GM12878 (cell line): ENCODE measurements around the gene SSTR1. TPM values are rescaled to one million over a fixed set of nuclear protein-coding genes. Genes with fewer than 3 reads are reported as not detected.

Source experiments
- ATAC-seq: fragments of 200-7000 bp; cut with Tn5 transposase; 3 replicates; pipeline ENCODE4 v1.9.1; 2020; ENCODE audit warnings: mild to moderate bottlenecking, moderate library complexity
- BruUV-seq: library from RNA; stranded (reverse); fragments of 400-500 nt; replicated peaks from 2 replicates; lab custom pipeline; 2021; lab: Mats Ljungman, UMichigan
- CTCF ChIA-PET: fragments of 300-600 bp; sonication (Branson Sonifier 250); formaldehyde crosslinking; extraction: SDS; loops from one replicate; lab custom pipeline; 2021; ENCODE audit warnings: inconsistent platforms; lab: Yijun Ruan, JAX
- POLR2A ChIA-PET: fragments of 350-600 bp; formaldehyde crosslinking; extraction: SDS; loops from one replicate; lab custom pipeline; 2021; ENCODE audit warnings: inconsistent platforms; lab: Charles Lee
- RAD21 ChIA-PET: fragments of 300-600 bp; sonication (Branson Sonifier 250); formaldehyde crosslinking; loops from one replicate; lab custom pipeline; 2023; ENCODE audit warnings: antibody characterized with exemption; ENCODE audit not compliant: unreplicated experiment; lab: Charles Lee
- SMC1A ChIA-PET: fragments of 300-600 bp; sonication (Branson Sonifier 250); formaldehyde crosslinking; loops from one replicate; lab custom pipeline; 2023; ENCODE audit not compliant: unreplicated experiment, uncharacterized antibody; lab: Charles Lee
- DNase-seq: peaks from one replicate; pipeline ENCODE4 v3.0.0-alpha.2; 2011; ENCODE audit warnings: low read depth, low spot score
- FAIRE-seq: peaks from 3 replicates; lab custom pipeline; 2011; peaks lifted over from hg19 to GRCh38; lab: Jason Lieb, UNC
- H2AFZ ChIP-seq: 2 replicates; pipeline ENCODE4 v1.6.0; 2011; ENCODE audit warnings: low read depth, low read length, control low read depth; ENCODE audit not compliant: control insufficient read depth
- H3K27ac ChIP-seq: 2 replicates; pipeline ENCODE4 v1.5.1; 2011; ENCODE audit warnings: control low read depth; ENCODE audit not compliant: control insufficient read depth, insufficient read depth
- H3K27me3 ChIP-seq, 2 experiments: replicated peaks in 1 of 2; 2 replicates each; pipeline versions ENCODE4 v1.6.0 to v1.6.1; 2011; ENCODE audit warnings: low read length in 1 of 2; ENCODE audit not compliant: control insufficient read depth in 2 of 2, insufficient read depth in 2 of 2
- H3K36me3 ChIP-seq, 2 experiments: 2 replicates each; pipeline ENCODE4 v1.5.1; 2011; ENCODE audit warnings: low read length in 1 of 2; ENCODE audit not compliant: control insufficient read depth in 2 of 2, insufficient read depth in 2 of 2
- H3K4me1 ChIP-seq: 2 replicates; pipeline ENCODE4 v1.6.1; 2011; ENCODE audit warnings: mild to moderate bottlenecking, low read length, moderate library complexity, mixed read lengths; ENCODE audit not compliant: control insufficient read depth, insufficient read depth
- H3K4me2 ChIP-seq: 2 replicates; pipeline ENCODE4 v1.6.0; 2011; ENCODE audit warnings: control low read depth; ENCODE audit not compliant: control insufficient read depth, insufficient read depth
- H3K4me3 ChIP-seq: fragments of 200-600 bp; sonication (generic); 2 replicates; pipeline ENCODE4 v1.5.1; 2016
- H3K79me2 ChIP-seq: 2 replicates; pipeline ENCODE4 v1.6.0; 2011; ENCODE audit warnings: low read length; ENCODE audit not compliant: control insufficient read depth, insufficient read depth
- H3K9ac ChIP-seq: 2 replicates; pipeline ENCODE4 v1.8.0; 2011; ENCODE audit warnings: low read length, control low read depth, mixed read lengths; ENCODE audit not compliant: control insufficient read depth, insufficient read depth
- H3K9me3 ChIP-seq: replicated peaks from 3 replicates; pipeline ENCODE4 v1.5.1; 2011; ENCODE audit warnings: mild to moderate bottlenecking, low read length; ENCODE audit not compliant: control insufficient read depth, insufficient read depth
- H4K20me1 ChIP-seq: 2 replicates; pipeline ENCODE4 v1.6.0; 2011; ENCODE audit not compliant: control insufficient read depth, insufficient read depth
- CBX5 ChIP-seq: sonication (generic); IDR thresholded peaks from 2 replicates; pipeline ENCODE4 v1.6.1; 2016; ENCODE audit warnings: low read depth, moderate library complexity, mild to moderate bottlenecking, inconsistent platforms
- EED ChIP-seq: sonication (generic); IDR thresholded peaks from 2 replicates; pipeline ENCODE4 v1.6.1; 2016; ENCODE audit warnings: antibody characterized with exemption, low read depth
- NFYB ChIP-seq: IDR thresholded peaks from 2 replicates; pipeline ENCODE4 v1.6.1; 2011; ENCODE audit warnings: low read depth, mild to moderate bottlenecking, low read length, improper control_type of control experiment, moderate library complexity; ENCODE audit not compliant: insufficient read depth
- RAD51 ChIP-seq: fragments of 450-650 bp; IDR thresholded peaks from 2 replicates; pipeline ENCODE4 v1.6.1; 2016; ENCODE audit warnings: moderate library complexity, mild to moderate bottlenecking, inconsistent platforms
- SMAD5 ChIP-seq: IDR thresholded peaks from 2 replicates; pipeline ENCODE4 v1.6.1; 2016; ENCODE audit warnings: antibody characterized with exemption, low read depth
- SMARCA5 ChIP-seq: fragments of 450-650 bp; IDR thresholded peaks from 2 replicates; pipeline ENCODE4 v1.6.1; 2017; ENCODE audit warnings: mild to moderate bottlenecking
- SUZ12 ChIP-seq: fragments of 200-600 bp; sonication (generic); IDR thresholded peaks from one replicate; pipeline ENCODE4 v1.6.1; 2018; ENCODE audit warnings: antibody characterized with exemption, mild to moderate bottlenecking; ENCODE audit not compliant: unreplicated experiment
- TCF12 ChIP-seq: IDR thresholded peaks from 2 replicates; pipeline ENCODE4 v1.6.1; 2011; ENCODE audit warnings: low read depth, mild to moderate bottlenecking, low read length
- TCF7 ChIP-seq: IDR thresholded peaks from 2 replicates; pipeline ENCODE4 v1.6.1; 2014; ENCODE audit warnings: antibody characterized with exemption, borderline replicate concordance
- YBX1 ChIP-seq: fragments of 450-650 bp; IDR thresholded peaks from 2 replicates; pipeline ENCODE4 v1.6.1; 2016; ENCODE audit warnings: antibody characterized with exemption
- ZSCAN29 ChIP-seq: fragments of 450-650 bp; IDR thresholded peaks from 2 replicates; pipeline ENCODE4 v1.6.1; 2017; ENCODE audit warnings: mild to moderate bottlenecking, moderate library complexity
- in situ Hi-C: fragments of 300-500 bp; cut with MboI; formaldehyde crosslinking; loops from 9 replicates; pipeline ENCODE4 v1.14.3; 2018; ENCODE audit warnings: mixed read lengths
- intact Hi-C: fragments of 100-400 bp; cut with micrococcal nuclease; formaldehyde crosslinking; loops from one replicate; pipeline ENCODE4 v1.14.2; 2022; ENCODE audit not compliant: unreplicated experiment
- polyA plus RNA-seq, 11 experiments: library from polyadenylated mRNA; depleted of rRNA in 4 of 11; unstranded in 6 of 11; stranded (reverse) in 5 of 11; fragments of >200 nt; fragmentation: Nextera tagmentation in 4 of 11; fragmentation: Illumina TruSeq in 1 of 11; extraction: Ambion mirVana in 4 of 11; extraction: Trizol in 1 of 11; gene quantifications; 1 replicate in 1 of 11; 2 replicates in 10 of 11; pipeline versions ENCODE4 v1.2.1 to v1.2.3, GENCODE V29; 2011 to 2016; ENCODE audit warnings: inconsistent platforms in 2 of 11, missing spikeins in 2 of 11, low read depth in 1 of 11
- total RNA-seq, 4 experiments: library from RNA; depleted of rRNA in 3 of 4; stranded (reverse); fragments of >200 nt in 3 of 4; fragmentation: Illumina TruSeq in 1 of 4; extraction: Trizol in 1 of 4; gene quantifications; 2 replicates each; pipeline versions ENCODE4 v1.2.1 to v1.2.3, GENCODE V29; 2013 to 2021
- TF ChIP-seq, protein P1 (sequence below): IDR thresholded peaks from 2 replicates; pipeline ENCODE4 v1.6.1; 2011; ENCODE audit warnings: low read depth, low read length, improper control_type of control experiment, borderline replicate concordance
- TF ChIP-seq, protein P2 (sequence below): fragments of 150-350 bp; IDR thresholded peaks from 2 replicates; pipeline ENCODE4 v1.6.1; 2014; ENCODE audit warnings: mild to moderate bottlenecking, low read depth, low read length
- TF ChIP-seq, protein P3 (sequence below): fragments of 450-650 bp; IDR thresholded peaks from 2 replicates; pipeline ENCODE4 v1.6.1; 2018; ENCODE audit warnings: mild to moderate bottlenecking, low read depth, moderate library complexity; ENCODE audit not compliant: partially characterized antibody

SSTR1 gene
- total and polyA plus RNA-seq, 10 of the 15 experiments (the other 5 are each of a cell fraction or from before 2014, with no cell fraction given): 0.01 to 0.05 TPM; not detected in 8

DNA sequence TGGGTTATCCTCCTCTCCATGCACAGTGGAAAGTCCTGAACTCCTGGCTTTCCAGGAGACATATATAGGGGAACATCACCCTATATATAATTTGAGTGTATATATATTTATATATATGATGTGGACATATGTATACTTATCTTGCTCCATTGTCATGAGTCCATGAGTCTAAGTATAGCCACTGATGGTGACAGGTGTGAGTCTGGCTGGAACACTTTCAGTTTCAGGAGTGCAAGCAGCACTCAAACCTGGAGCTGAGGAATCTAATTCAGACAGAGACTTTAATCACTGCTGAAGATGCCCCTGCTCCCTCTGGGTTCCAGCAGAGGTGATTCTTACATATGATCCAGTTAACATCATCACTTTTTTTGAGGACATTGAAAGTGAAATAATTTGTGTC, 4.4 kb downstream of the SSTR1 start:
- Histone ChIP-seq H3K27ac (no peak overlapping the region), H3K9me3 (no peaks in the 10 kb centered on the region; the same call in 2 of the 3 replicates), H4K20me1 (no peaks in the 10 kb centered on the region), H3K27me3 (no peaks in the 10 kb centered on the region), H3K36me3 (no peaks in the 10 kb centered on the region), H3K4me2 (no peak overlapping the region), H3K4me1 (no peaks in the 10 kb centered on the region), H3K9ac (no peak overlapping the region), H2AFZ (no peak overlapping the region), H3K79me2 (no peaks in the 10 kb centered on the region), H3K4me3 (no peak overlapping the region)
- ChIA-PET POLR2A (no interaction called here), SMC1A (no interaction called here), CTCF (interaction anchor here (0.6 kb wide), 1 partner anchor 1017 kb away, joined by 3 read pairs; no protein-coding TSS in a partner anchor), RAD21 (no interaction called here)
- no peak for FAIRE-seq
- BruUV-seq: no TSS peak
- intact Hi-C loops (no loop called here), in situ Hi-C loops (no loop called here)
- TF ChIP-seq SMARCA5: no peak
- TF ChIP-seq, protein P1, sequence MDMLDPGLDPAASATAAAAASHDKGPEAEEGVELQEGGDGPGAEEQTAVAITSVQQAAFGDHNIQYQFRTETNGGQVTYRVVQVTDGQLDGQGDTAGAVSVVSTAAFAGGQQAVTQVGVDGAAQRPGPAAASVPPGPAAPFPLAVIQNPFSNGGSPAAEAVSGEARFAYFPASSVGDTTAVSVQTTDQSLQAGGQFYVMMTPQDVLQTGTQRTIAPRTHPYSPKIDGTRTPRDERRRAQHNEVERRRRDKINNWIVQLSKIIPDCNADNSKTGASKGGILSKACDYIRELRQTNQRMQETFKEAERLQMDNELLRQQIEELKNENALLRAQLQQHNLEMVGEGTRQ: no peak
- no peak for TF ChIP-seq SUZ12
- no peak for TF ChIP-seq SMAD5
- TF ChIP-seq, protein P2, sequence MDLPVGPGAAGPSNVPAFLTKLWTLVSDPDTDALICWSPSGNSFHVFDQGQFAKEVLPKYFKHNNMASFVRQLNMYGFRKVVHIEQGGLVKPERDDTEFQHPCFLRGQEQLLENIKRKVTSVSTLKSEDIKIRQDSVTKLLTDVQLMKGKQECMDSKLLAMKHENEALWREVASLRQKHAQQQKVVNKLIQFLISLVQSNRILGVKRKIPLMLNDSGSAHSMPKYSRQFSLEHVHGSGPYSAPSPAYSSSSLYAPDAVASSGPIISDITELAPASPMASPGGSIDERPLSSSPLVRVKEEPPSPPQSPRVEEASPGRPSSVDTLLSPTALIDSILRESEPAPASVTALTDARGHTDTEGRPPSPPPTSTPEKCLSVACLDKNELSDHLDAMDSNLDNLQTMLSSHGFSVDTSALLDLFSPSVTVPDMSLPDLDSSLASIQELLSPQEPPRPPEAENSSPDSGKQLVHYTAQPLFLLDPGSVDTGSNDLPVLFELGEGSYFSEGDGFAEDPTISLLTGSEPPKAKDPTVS: no peak
- no peak for TF ChIP-seq ZSCAN29
- no peak for TF ChIP-seq YBX1
- TF ChIP-seq, protein P3, sequence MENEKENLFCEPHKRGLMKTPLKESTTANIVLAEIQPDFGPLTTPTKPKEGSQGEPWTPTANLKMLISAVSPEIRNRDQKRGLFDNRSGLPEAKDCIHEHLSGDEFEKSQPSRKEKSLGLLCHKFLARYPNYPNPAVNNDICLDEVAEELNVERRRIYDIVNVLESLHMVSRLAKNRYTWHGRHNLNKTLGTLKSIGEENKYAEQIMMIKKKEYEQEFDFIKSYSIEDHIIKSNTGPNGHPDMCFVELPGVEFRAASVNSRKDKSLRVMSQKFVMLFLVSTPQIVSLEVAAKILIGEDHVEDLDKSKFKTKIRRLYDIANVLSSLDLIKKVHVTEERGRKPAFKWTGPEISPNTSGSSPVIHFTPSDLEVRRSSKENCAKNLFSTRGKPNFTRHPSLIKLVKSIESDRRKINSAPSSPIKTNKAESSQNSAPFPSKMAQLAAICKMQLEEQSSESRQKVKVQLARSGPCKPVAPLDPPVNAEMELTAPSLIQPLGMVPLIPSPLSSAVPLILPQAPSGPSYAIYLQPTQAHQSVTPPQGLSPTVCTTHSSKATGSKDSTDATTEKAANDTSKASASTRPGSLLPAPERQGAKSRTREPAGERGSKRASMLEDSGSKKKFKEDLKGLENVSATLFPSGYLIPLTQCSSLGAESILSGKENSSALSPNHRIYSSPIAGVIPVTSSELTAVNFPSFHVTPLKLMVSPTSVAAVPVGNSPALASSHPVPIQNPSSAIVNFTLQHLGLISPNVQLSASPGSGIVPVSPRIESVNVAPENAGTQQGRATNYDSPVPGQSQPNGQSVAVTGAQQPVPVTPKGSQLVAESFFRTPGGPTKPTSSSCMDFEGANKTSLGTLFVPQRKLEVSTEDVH: no peak
- TF ChIP-seq TCF7: no peak
- TF ChIP-seq TCF12: no peak
- TF ChIP-seq RAD51: no peak
- no peak for TF ChIP-seq EED
- no peak for TF ChIP-seq NFYB
- no peak for TF ChIP-seq CBX5
- DNase-seq: no peak
- no peak for ATAC-seq
